Neural cell (in vitro differentiated cells): ENCODE measurements around the gene LCT. TPM values are rescaled to one million over a fixed set of nuclear protein-coding genes. Genes with fewer than 3 reads are reported as not detected.

Source experiments
- H2AFZ ChIP-seq: fragments of 200-600, 300-800 bp; sonication (generic), shearing (Covaris generic); 2 replicates; pipeline ENCODE4 v1.6.0; 2014; ENCODE audit warnings: low read depth, mild to moderate bottlenecking, antibody characterized with exemption, low read length, moderate library complexity
- H3F3A ChIP-seq: fragments of 200-600 bp; shearing (Covaris generic); 2 replicates; pipeline ENCODE4 v1.6.1; 2016; ENCODE audit warnings: mild to moderate bottlenecking, moderate library complexity, mixed read lengths, antibody characterized with exemption, low read length; ENCODE audit not compliant: insufficient read depth, poor library complexity, severe bottlenecking
- H3K27ac ChIP-seq: fragments of 200-600, 300-800 bp; sonication (generic), shearing (Covaris generic); 2 replicates; pipeline ENCODE4 v1.5.1; 2014; ENCODE audit warnings: mild to moderate bottlenecking, low read length, moderate library complexity
- H3K27me3 ChIP-seq: fragments of 300-800, 200-600 bp; sonication (generic), shearing (Covaris generic); 2 replicates; pipeline ENCODE4 v1.6.0; 2014; ENCODE audit warnings: mild to moderate bottlenecking, low read depth, low read length, moderate library complexity; ENCODE audit not compliant: insufficient read depth
- H3K36me3 ChIP-seq: fragments of 300-800, 200-600 bp; sonication (generic), shearing (Covaris generic); 2 replicates; pipeline ENCODE4 v1.5.1; 2014; ENCODE audit warnings: mild to moderate bottlenecking, antibody characterized with exemption, low read length, moderate library complexity; ENCODE audit not compliant: insufficient read depth
- H3K4me2 ChIP-seq: fragments of 300-800, 200-600 bp; sonication (generic), shearing (Covaris generic); 2 replicates; pipeline ENCODE4 v1.6.0; 2014; ENCODE audit warnings: mild to moderate bottlenecking, low read length
- H3K4me3 ChIP-seq: fragments of 300-800, 200-600 bp; sonication (generic), shearing (Covaris generic); 2 replicates; pipeline ENCODE4 v1.5.1; 2014; ENCODE audit warnings: mild to moderate bottlenecking, low read length, moderate library complexity
- H3K79me2 ChIP-seq: fragments of 200-600 bp; shearing (Covaris generic); replicated peaks from 2 replicates; pipeline ENCODE4 v1.6.0; 2014; ENCODE audit warnings: mild to moderate bottlenecking, low read length, moderate library complexity; ENCODE audit not compliant: insufficient read depth
- H3K9ac ChIP-seq: fragments of 300-800, 200-600 bp; sonication (generic), shearing (Covaris generic); 2 replicates; pipeline ENCODE4 v1.6.1; 2016; ENCODE audit warnings: mild to moderate bottlenecking, low read length, mixed read lengths
- H3K9me2 ChIP-seq: fragments of 200-600 bp; shearing (Covaris generic); 2 replicates; pipeline ENCODE4 v1.6.1; 2016; ENCODE audit warnings: mild to moderate bottlenecking, low read length, mixed read lengths; ENCODE audit not compliant: insufficient read depth
- H3K9me3 ChIP-seq: fragments of 200-600, 300-800 bp; sonication (generic), shearing (Covaris generic); 2 replicates; pipeline ENCODE4 v1.6.1; 2016; ENCODE audit warnings: mild to moderate bottlenecking, mixed run types, low read length, moderate library complexity, mixed read lengths
- H4K20me1 ChIP-seq: fragments of 200-600 bp; shearing (Covaris generic); 2 replicates; pipeline ENCODE4 v1.6.1; 2016; ENCODE audit warnings: mild to moderate bottlenecking, mixed run types; ENCODE audit not compliant: insufficient read depth
- CTCF ChIP-seq: fragments of 450-650 bp; IDR thresholded peaks from 2 replicates; pipeline ENCODE4 v1.5.1; 2014; ENCODE audit warnings: antibody characterized with exemption, mild to moderate bottlenecking, moderate library complexity; ENCODE audit not compliant: poor library complexity, severe bottlenecking
- EP300 ChIP-seq: fragments of 450-650 bp; conservative IDR thresholded peaks from 2 replicates; pipeline ENCODE4 v1.6.1; 2014; ENCODE audit warnings: antibody characterized with exemption, mild to moderate bottlenecking, moderate library complexity; ENCODE audit not compliant: poor library complexity, severe bottlenecking
- EZH2 ChIP-seq: fragments of 200-600, 300-800 bp; shearing (Covaris generic), sonication (generic); IDR thresholded peaks from 2 replicates; pipeline ENCODE4 v1.6.1; 2014; ENCODE audit warnings: antibody characterized with exemption, low read length, borderline replicate concordance, mild to moderate bottlenecking; ENCODE audit not compliant: insufficient read depth, poor library complexity, severe bottlenecking
- MXI1 ChIP-seq: fragments of 450-650 bp; conservative IDR thresholded peaks from 2 replicates; pipeline ENCODE4 v1.6.1; 2014; ENCODE audit warnings: antibody characterized with exemption, mild to moderate bottlenecking; ENCODE audit not compliant: poor library complexity, severe bottlenecking
- POLR2AphosphoS5 ChIP-seq: IDR thresholded peaks from 2 replicates; pipeline ENCODE4 v1.6.1; 2012
- RAD21 ChIP-seq: fragments of 450-650 bp; conservative IDR thresholded peaks from 2 replicates; pipeline ENCODE4 v1.6.1; 2014; ENCODE audit warnings: antibody characterized with exemption, mild to moderate bottlenecking, moderate library complexity
- SMC3 ChIP-seq: fragments of 450-650 bp; conservative IDR thresholded peaks from 2 replicates; pipeline ENCODE4 v1.6.1; 2014; ENCODE audit warnings: antibody characterized with exemption, mild to moderate bottlenecking, moderate library complexity; ENCODE audit not compliant: poor library complexity
- TAF1 ChIP-seq: IDR thresholded peaks from 2 replicates; pipeline ENCODE4 v1.6.1; 2012; ENCODE audit warnings: low read depth
- polyA plus RNA-seq: library from polyadenylated mRNA; depleted of rRNA; stranded (reverse); fragments of >200 nt; gene quantifications from 2 replicates; pipeline ENCODE4 v1.2.3, GENCODE V29; 2014
- TF ChIP-seq, protein P1 (sequence below): IDR thresholded peaks from 2 replicates; pipeline ENCODE4 v1.6.1; 2012; ENCODE audit warnings: borderline replicate concordance

The LCT gene
- polyA plus RNA-seq, 1 donor from 2014 or later: not detected

- H3K9me2 ChIP-seq: no peaks in the 10 kb centered on the region
- no peak overlapping the region for H3K4me2 ChIP-seq
- H3K9me3 ChIP-seq: no peaks in the 10 kb centered on the region
- peaks cover 13% of the 10 kb centered on the region for H3K79me2 ChIP-seq
- TF ChIP-seq RAD21 (no peak), POLR2AphosphoS5 (no peak), EZH2 (no peak), MXI1 (no peak), TAF1 (no peak), EP300 (no peak), CTCF (no peak), SMC3 (no peak)
- TF ChIP-seq, protein P1, sequence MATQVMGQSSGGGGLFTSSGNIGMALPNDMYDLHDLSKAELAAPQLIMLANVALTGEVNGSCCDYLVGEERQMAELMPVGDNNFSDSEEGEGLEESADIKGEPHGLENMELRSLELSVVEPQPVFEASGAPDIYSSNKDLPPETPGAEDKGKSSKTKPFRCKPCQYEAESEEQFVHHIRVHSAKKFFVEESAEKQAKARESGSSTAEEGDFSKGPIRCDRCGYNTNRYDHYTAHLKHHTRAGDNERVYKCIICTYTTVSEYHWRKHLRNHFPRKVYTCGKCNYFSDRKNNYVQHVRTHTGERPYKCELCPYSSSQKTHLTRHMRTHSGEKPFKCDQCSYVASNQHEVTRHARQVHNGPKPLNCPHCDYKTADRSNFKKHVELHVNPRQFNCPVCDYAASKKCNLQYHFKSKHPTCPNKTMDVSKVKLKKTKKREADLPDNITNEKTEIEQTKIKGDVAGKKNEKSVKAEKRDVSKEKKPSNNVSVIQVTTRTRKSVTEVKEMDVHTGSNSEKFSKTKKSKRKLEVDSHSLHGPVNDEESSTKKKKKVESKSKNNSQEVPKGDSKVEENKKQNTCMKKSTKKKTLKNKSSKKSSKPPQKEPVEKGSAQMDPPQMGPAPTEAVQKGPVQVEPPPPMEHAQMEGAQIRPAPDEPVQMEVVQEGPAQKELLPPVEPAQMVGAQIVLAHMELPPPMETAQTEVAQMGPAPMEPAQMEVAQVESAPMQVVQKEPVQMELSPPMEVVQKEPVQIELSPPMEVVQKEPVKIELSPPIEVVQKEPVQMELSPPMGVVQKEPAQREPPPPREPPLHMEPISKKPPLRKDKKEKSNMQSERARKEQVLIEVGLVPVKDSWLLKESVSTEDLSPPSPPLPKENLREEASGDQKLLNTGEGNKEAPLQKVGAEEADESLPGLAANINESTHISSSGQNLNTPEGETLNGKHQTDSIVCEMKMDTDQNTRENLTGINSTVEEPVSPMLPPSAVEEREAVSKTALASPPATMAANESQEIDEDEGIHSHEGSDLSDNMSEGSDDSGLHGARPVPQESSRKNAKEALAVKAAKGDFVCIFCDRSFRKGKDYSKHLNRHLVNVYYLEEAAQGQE: no peak
- peaks cover 30% of the 10 kb centered on the region for H3K36me3 ChIP-seq
- H3K9ac ChIP-seq: no peak overlapping the region
- no peaks in the 10 kb centered on the region for H4K20me1 ChIP-seq
- H3F3A ChIP-seq: no peaks in the 10 kb centered on the region
- no peak overlapping the region for H3K4me3 ChIP-seq
- H3K27me3 ChIP-seq: no peaks in the 10 kb centered on the region
- no peak overlapping the region for H3K27ac ChIP-seq
- no peak overlapping the region for H2AFZ ChIP-seq
Measured at GRCh38 chr2:135755573-135755972, 81.4 kb downstream of the LCT start.

GRCh38 chr2:135745545-135745944 is 91.4 kb downstream of the LCT start:
- Histone ChIP-seq H3K27ac (no peak overlapping the region), H4K20me1 (no peaks in the 10 kb centered on the region), H3K9ac (no peak overlapping the region), H3F3A (peaks cover 4% of the 10 kb centered on the region), H3K9me2 (no peaks in the 10 kb centered on the region), H3K9me3 (no peaks in the 10 kb centered on the region), H3K4me2 (no peak overlapping the region), H3K4me3 (peak overlapping the region; percentile 89), H3K36me3 (peaks cover 3% of the 10 kb centered on the region), H3K79me2 (peaks cover 59% of the 10 kb centered on the region), H3K27me3 (no peaks in the 10 kb centered on the region), H2AFZ (no peak overlapping the region)
- no peak for TF ChIP-seq SMC3
- TF ChIP-seq CTCF: no peak
- TF ChIP-seq TAF1: no peak
- no peak for TF ChIP-seq POLR2AphosphoS5
- TF ChIP-seq EP300: no peak
- TF ChIP-seq EZH2: no peak
- no peak for TF ChIP-seq MXI1
- TF ChIP-seq, protein P1: no peak
- TF ChIP-seq RAD21: no peak
